Mucosa of stomach (tissue), 1 donor: ENCODE measurements around the gene PSD.

Experiments used
- H3K27me3 ChIP-seq: one replicate; pipeline ENCODE4 v1.7.0; 2013; ENCODE audit warnings: mild to moderate bottlenecking, low read length; ENCODE audit not compliant: control insufficient read depth, insufficient read depth
- H3K36me3 ChIP-seq: one replicate; pipeline ENCODE4 v1.7.0; 2013; ENCODE audit warnings: low read length; ENCODE audit not compliant: control insufficient read depth, insufficient read depth
- H3K4me1 ChIP-seq: one replicate; pipeline ENCODE4 v1.7.0; 2013; ENCODE audit warnings: mild to moderate bottlenecking, low read length; ENCODE audit not compliant: control insufficient read depth, insufficient read depth
- H3K4me3 ChIP-seq: one replicate; pipeline ENCODE4 v1.7.0; 2013; ENCODE audit warnings: low read length
- H3K9ac ChIP-seq: one replicate; pipeline ENCODE4 v1.7.0; 2013; ENCODE audit warnings: mild to moderate bottlenecking, low read length, moderate library complexity
- H3K9me3 ChIP-seq: one replicate; pipeline ENCODE4 v1.7.0; 2013; ENCODE audit warnings: mild to moderate bottlenecking, low read length, moderate library complexity; ENCODE audit not compliant: control insufficient read depth
- donor health status: Pancreatic carcinoma.

Gene PSD

DNA sequence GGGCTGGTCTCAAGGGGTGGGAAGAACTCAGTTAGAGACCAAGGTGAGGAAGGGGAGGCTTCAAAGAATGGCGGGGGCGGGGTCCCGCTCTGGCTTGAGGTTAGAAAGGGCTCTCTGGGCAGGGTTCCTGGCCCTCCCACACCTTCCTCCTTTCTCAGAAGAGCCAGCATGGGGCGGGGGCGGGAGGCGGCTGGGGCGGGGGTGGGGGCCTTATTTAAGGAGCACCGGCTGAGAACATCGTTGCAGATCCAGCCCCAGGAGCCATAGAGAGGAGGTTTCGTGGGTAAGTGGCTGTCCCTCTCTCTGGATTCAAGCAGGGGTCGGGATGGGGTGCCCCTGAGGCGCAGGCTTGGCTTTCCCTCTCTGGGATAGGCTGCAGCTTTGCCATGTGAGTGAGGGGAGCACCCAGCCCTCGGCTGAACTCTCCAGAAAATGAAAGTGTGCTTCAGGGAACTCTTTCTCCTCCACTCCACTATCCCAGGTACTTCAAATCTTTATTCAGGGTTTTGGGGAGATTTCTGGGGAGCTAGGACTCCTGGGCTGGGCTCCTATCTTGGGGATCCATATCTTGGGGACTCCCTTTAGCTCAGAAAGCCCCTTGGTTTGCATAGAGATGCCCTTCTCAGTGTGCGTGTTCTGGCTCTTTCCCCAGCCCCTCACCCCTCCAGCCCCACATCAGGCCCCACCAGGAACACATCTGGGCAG lies 17.1 kb upstream of the PSD start:
- Histone ChIP-seq H3K9me3 (no peaks in the 10 kb centered on the region), H3K9ac (no peak overlapping the region), H3K4me3 (no peak overlapping the region), H3K4me1 (peaks cover 9% of the 10 kb centered on the region), H3K36me3 (no peaks in the 10 kb centered on the region), H3K27me3 (peaks cover 14% of the 10 kb centered on the region)

DNA sequence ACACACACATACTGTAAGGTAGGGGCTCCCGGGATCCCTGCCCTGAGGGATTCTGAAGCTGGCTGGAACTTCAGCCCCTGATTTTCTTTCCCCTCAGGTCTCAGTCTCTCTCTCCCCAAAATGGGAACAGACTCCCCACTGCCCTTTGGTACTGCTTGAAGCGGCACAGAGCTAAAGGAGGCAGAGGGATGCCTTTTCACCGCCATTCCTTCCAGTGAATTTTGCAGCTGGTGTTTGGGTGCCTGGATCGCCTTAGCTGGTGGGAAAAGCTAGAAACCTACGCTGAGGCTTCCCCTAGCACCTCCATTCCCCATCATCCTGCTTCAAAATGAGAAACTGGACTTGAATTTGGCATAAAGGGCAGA lies 16.5 kb upstream of the PSD start:
- Histone ChIP-seq H3K9ac (no peak overlapping the region), H3K27me3 (peaks cover 14% of the 10 kb centered on the region), H3K9me3 (no peaks in the 10 kb centered on the region), H3K4me1 (peaks cover 9% of the 10 kb centered on the region), H3K4me3 (no peak overlapping the region), H3K36me3 (no peaks in the 10 kb centered on the region)

GRCh38 chr10:102434394-102435132 lies 16.0 kb upstream of the PSD start:
- Histone ChIP-seq H3K36me3 (no peaks in the 10 kb centered on the region), H3K4me3 (no peak overlapping the region), H3K4me1 (peaks cover 9% of the 10 kb centered on the region), H3K9me3 (no peaks in the 10 kb centered on the region), H3K9ac (no peak overlapping the region), H3K27me3 (peaks cover 14% of the 10 kb centered on the region)

DNA sequence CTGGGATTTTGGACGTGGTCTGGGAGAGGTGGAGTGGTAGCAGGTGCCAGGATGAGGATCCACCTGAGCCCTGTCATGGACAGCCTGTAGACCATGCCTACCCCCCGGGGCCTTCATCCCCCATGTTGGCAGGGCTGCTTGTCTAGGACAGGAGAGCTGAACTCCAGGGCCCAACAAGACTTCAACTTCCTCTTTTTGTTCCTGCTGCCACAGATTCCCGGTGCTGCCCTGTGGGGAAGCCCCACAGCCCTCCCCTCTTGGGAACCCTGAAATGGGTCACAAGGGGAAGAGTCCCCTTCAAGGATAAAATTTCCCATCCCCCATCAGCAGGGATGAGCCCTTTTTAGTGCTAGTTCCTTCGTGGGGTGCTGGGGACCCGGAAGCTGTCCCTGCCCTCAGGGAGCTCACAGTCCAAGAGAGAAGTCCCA lies 15.0 kb upstream of the PSD start:
- Histone ChIP-seq H3K36me3 (no peaks in the 10 kb centered on the region), H3K27me3 (peaks cover 14% of the 10 kb centered on the region), H3K9me3 (no peaks in the 10 kb centered on the region), H3K4me3 (no peak overlapping the region), H3K4me1 (peaks cover 9% of the 10 kb centered on the region), H3K9ac (no peak overlapping the region)

- peaks cover 9% of the 10 kb centered on the region for H3K4me1 ChIP-seq
- H3K4me3 ChIP-seq, result peak within 1 kb of the TSS; percentile 39
- no peaks in the 10 kb centered on the region for H3K9me3 ChIP-seq
- H3K9ac ChIP-seq, result peak within 1 kb of the TSS; percentile 86
- peaks cover 14% of the 10 kb centered on the region for H3K27me3 ChIP-seq
- no peaks in the 10 kb centered on the region for H3K36me3 ChIP-seq
Measured at GRCh38 chr10:102432162-102432950, 13.8 kb upstream of the PSD start, which contains the start of gene CUEDC2. Gene CUEDC2, minus strand, starts transcription at chr10:102432574. Its CDS starts 7,386 bp downstream, at chr10:102425188.

DNA sequence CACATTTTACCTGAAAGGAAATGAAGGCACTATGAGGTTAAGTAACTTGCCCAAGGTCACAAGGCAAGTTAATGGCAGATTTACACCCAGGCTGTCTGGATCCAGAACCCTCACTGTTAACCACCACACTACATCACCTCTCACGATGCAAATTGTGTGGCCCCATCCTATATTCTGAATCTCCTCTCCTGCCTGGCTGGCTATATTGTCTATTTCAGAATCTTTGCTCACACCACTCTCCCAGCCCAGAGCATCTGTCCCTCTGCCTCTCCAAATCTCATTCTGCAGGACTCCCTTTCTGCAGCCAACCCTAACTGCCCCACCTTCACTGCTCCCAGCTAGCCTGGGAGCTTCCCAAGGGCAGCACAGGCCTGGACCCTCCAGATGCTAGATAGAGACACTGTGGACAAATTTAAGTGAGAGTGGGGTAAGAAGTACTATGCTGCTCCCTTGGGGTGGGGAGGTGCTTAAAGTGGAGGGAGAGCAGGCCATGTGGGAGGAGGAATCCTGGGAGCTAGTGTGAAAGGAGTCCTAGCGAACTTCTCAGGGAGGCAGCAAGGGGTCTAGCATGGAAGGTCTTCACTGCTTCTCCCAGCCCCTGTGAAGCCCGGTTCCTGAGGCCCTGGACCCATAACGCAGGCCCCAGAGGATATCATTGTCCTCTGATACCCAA lies 13.0 kb upstream of the PSD start:
- peak overlapping the region; percentile 39 for H3K4me3 ChIP-seq

DNA sequence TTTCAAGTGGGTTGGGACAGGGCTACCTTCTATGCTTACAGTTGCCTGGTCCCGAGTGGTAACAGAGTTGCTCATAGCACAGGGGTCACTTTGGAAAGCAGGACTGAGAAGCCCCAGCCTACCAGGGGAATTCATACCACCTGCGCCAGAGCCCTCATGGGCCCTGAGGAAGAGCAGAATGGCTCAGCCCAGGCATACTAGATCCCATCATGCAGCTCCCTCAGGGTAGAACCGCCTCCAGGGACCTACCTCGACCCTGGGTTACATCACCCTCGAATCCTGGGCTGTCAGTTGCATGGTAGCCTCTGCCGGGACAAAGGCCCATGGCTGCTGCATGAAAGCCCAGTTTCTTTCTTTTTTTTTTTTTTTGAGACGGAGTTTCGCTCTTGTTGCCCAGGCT lies 10.9 kb upstream of the PSD start:
- Histone ChIP-seq H3K4me3 (no peak overlapping the region), H3K9ac (no peak overlapping the region), H3K27me3 (peaks cover 6% of the 10 kb centered on the region), H3K4me1 (peaks cover 6% of the 10 kb centered on the region), H3K36me3 (no peaks in the 10 kb centered on the region), H3K9me3 (no peaks in the 10 kb centered on the region)

More for the DNA sequence above, 13.0 kb upstream of the PSD start:
- H3K4me1 ChIP-seq, result peaks cover 9% of the 10 kb centered on the region
- H3K9me3 ChIP-seq, result no peaks in the 10 kb centered on the region
- H3K36me3 ChIP-seq, result no peaks in the 10 kb centered on the region
- H3K27me3 ChIP-seq, result peaks cover 14% of the 10 kb centered on the region
- H3K9ac ChIP-seq, result peak overlapping the region; percentile 86

GRCh38 chr10:102426803-102427287 lies 8.3 kb upstream of the PSD start:
- H3K4me3 ChIP-seq, result no peak overlapping the region
- H3K27me3 ChIP-seq, result no peaks in the 10 kb centered on the region
- peaks cover 22% of the 10 kb centered on the region for H3K4me1 ChIP-seq
- no peaks in the 10 kb centered on the region for H3K9me3 ChIP-seq
- H3K36me3 ChIP-seq, result no peaks in the 10 kb centered on the region
- H3K9ac ChIP-seq, result no peak overlapping the region

DNA sequence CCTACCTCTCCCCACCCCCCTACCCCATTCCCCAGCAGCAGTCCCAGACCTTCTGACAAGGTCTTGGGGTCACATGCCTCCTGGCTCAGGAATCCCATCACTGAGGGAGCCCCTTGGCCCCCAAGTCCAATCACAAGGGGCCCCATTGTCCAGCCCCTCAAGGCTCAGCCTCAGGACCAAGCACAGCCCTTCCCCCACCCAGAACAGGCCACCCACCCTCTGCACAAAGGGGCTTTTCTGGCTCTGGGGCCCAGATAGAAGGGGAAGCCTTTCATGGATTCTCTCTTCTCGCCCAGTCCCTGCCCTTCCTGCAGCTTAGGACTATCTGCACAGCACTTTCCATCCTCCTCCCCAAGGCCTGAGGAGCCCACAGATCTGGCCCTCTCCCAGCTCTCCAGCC lies 6.9 kb upstream of the PSD start:
- H3K27me3 ChIP-seq, result no peaks in the 10 kb centered on the region
- no peak overlapping the region for H3K4me3 ChIP-seq
- no peaks in the 10 kb centered on the region for H3K36me3 ChIP-seq
- no peak overlapping the region for H3K9ac ChIP-seq
- no peaks in the 10 kb centered on the region for H3K9me3 ChIP-seq
- H3K4me1 ChIP-seq, result peaks cover 18% of the 10 kb centered on the region

DNA sequence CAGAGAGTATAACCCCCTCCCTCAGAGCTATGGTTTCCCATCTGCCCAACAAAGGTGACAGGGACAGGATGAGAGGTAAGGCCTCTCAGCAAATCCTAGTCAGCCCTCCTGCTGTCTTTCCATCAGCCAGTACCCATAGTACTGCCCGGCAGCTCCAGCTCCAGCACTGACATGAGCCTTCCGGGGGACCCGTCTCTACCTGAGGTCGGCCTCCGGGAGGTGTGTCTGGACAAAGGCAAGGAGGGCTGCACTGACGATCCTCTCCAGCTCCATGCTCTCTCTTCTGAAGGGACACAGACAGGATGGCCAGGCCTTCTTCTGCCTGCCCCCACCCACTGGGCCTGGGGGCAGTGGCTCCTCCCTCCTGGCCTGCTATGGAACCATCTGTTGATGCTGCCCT lies 6.3 kb upstream of the PSD start:
- H3K4me3 ChIP-seq, result no peak overlapping the region
- H3K9ac ChIP-seq, result no peak overlapping the region
- peaks cover 22% of the 10 kb centered on the region for H3K4me1 ChIP-seq
- H3K36me3 ChIP-seq, result no peaks in the 10 kb centered on the region
- no peaks in the 10 kb centered on the region for H3K9me3 ChIP-seq
- no peaks in the 10 kb centered on the region for H3K27me3 ChIP-seq

DNA sequence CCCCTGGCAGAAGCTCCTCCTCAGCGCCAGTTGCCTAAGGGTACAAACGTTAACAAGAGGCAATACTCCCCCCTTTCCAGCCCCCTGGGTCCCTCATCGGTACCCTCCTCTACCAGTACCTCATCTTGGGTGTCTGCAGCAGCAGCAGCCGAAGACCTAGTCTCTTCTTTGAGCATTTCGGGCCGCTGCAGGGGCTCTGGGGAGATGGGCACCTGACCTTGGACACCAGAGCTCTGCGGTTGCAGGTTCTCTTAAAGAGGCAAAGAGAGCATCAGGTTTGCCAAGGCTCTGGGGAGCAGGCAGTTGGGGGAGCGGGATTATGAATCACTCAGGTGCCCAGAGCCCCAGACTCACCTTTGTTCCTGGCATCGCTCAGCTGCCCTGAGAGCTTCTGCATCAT lies 5.6 kb upstream of the PSD start:
- Histone ChIP-seq H3K9ac (no peak overlapping the region), H3K36me3 (no peaks in the 10 kb centered on the region), H3K4me3 (no peak overlapping the region), H3K4me1 (peaks cover 30% of the 10 kb centered on the region), H3K9me3 (no peaks in the 10 kb centered on the region), H3K27me3 (peaks cover under 1% of the 10 kb centered on the region)
